Thoracic aorta (tissue), 2 donors: Measurements from ENCODE around the gene TTBK2. TPM values are rescaled to one million over a fixed set of nuclear protein-coding genes. Genes with fewer than 3 reads are reported as not detected.
A peak's percentile ranks its signal among the peaks of the same experiment; 100 is the strongest.

Source experiments
- ATAC-seq: fragments of 150-250 bp; one replicate; pipeline ENCODE4 v1.8.0; 2017; ENCODE audit warnings: low read depth; ENCODE audit not compliant: insufficient number of reproducible peaks, low FRiP score
- DNase-seq: peaks from one replicate; pipeline ENCODE4 v3.0.0-alpha.2; 2020; ENCODE audit warnings: low spot score
- H3K27ac ChIP-seq, 2 donors: fragments of 200-600 bp; sonication (generic); 1 replicate in 1 of 2; 2 replicates in 1 of 2; pipeline ENCODE4 v1.5.1; 2016; ENCODE audit warnings: mild to moderate bottlenecking in 2 of 2, moderate library complexity in 2 of 2
- H3K27me3 ChIP-seq: fragments of 200-600 bp; sonication (generic); replicated peaks from 2 replicates; pipeline ENCODE4 v1.6.0; 2016; ENCODE audit warnings: mild to moderate bottlenecking; ENCODE audit not compliant: insufficient read depth
- H3K36me3 ChIP-seq: fragments of 200-600 bp; sonication (generic); one replicate; pipeline ENCODE4 v1.5.1; 2016
- H3K4me1 ChIP-seq, 2 donors: fragments of 200-600 bp; sonication (generic); 1 replicate in 1 of 2; 2 replicates in 1 of 2; pipeline versions ENCODE4 v1.5.1 to v1.6.0; 2016; ENCODE audit warnings: low read depth in 2 of 2, mild to moderate bottlenecking in 1 of 2; ENCODE audit not compliant: control insufficient read depth in 1 of 2
- H3K4me3 ChIP-seq: fragments of 200-600 bp; sonication (generic); 2 replicates; pipeline ENCODE4 v1.5.1; 2016; ENCODE audit warnings: mild to moderate bottlenecking
- H3K9me3 ChIP-seq: fragments of 200-600 bp; sonication (generic); 2 replicates; pipeline ENCODE4 v1.5.1; 2016
- total RNA-seq, 2 donors: library from RNA; depleted of rRNA; stranded (reverse); fragments of >200 nt; gene quantifications; one replicate each; pipeline versions ENCODE4 v1.1.0 to v1.2.3, GENCODE V29; 2016
- TF ChIP-seq, protein P1 (sequence below): fragments of 200-600 bp; sonication (generic); IDR thresholded peaks from one replicate; pipeline ENCODE4 v1.5.1; 2019; ENCODE audit warnings: antibody characterized with exemption

TTBK2 gene
- total RNA-seq, 2 donors from 2014 or later = 22.3 to 52.4 TPM

GRCh38 chr15:42918047-42918446 is 2.5 kb downstream of the TTBK2 start:
- no peak for DNase-seq
- Histone ChIP-seq H3K27me3 (no peaks in the 10 kb centered on the region), H3K27ac (no peak overlapping the region), H3K4me3 (no peak overlapping the region), H3K36me3 (no peaks in the 10 kb centered on the region), H3K9me3 (no peaks in the 10 kb centered on the region), H3K4me1 (peaks cover 13 to 36% of the 10 kb centered on the region in 2 donors)
- TF ChIP-seq, protein P1, sequence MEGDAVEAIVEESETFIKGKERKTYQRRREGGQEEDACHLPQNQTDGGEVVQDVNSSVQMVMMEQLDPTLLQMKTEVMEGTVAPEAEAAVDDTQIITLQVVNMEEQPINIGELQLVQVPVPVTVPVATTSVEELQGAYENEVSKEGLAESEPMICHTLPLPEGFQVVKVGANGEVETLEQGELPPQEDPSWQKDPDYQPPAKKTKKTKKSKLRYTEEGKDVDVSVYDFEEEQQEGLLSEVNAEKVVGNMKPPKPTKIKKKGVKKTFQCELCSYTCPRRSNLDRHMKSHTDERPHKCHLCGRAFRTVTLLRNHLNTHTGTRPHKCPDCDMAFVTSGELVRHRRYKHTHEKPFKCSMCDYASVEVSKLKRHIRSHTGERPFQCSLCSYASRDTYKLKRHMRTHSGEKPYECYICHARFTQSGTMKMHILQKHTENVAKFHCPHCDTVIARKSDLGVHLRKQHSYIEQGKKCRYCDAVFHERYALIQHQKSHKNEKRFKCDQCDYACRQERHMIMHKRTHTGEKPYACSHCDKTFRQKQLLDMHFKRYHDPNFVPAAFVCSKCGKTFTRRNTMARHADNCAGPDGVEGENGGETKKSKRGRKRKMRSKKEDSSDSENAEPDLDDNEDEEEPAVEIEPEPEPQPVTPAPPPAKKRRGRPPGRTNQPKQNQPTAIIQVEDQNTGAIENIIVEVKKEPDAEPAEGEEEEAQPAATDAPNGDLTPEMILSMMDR = no peak
- ATAC-seq = no peak

- DNase-seq = no peak
- TF ChIP-seq, protein P1 = no peak
- Histone ChIP-seq H3K36me3 (no peaks in the 10 kb centered on the region), H3K27me3 (no peaks in the 10 kb centered on the region), H3K27ac (no peak overlapping the region), H3K9me3 (no peaks in the 10 kb centered on the region), H3K4me1 (peaks cover 13 to 29% of the 10 kb centered on the region in 2 donors), H3K4me3 (no peak overlapping the region)
- no peak for ATAC-seq
These were observed 4.8 kb downstream of the TTBK2 start for GRCh38 chr15:42915654-42916315.

- peaks cover 13 to 29% of the 10 kb centered on the region in 2 donors for H3K4me1 ChIP-seq
- H3K27ac ChIP-seq = no peak overlapping the region
- H3K4me3 ChIP-seq = peak overlapping the region; percentile 29
- ATAC-seq (no peak), DNase-seq (no peak)
- H3K9me3 ChIP-seq = no peaks in the 10 kb centered on the region
- no peaks in the 10 kb centered on the region for H3K36me3 ChIP-seq
- no peaks in the 10 kb centered on the region for H3K27me3 ChIP-seq
- TF ChIP-seq, protein P1 = no peak
These were observed 5.7 kb downstream of the TTBK2 start for GRCh38 chr15:42914728-42915497.

DNA sequence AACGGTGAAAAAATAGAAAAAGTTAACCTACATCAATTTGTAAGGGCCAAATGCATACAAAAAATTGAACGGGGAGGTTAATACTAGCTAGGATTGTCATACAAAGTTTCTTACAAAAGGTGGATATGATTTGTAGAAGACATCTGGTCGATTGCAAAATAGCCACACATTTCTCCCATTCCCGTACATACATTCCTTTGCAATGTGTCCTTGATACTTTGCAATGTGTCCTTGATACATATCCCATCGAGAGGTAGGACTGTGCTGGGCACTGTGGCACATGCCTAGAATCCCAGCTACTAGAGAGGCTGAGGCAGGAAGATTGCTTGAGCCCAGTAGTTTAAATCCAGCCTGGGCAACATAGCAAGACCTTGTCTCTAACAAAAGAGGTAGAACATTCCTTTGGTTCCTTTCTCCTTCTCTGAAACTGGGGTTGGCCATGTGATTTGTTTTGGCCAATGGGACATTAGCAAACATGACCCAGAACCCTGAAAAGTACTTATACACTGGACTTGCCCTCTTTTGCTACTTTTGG is 9.5 kb downstream of the TTBK2 start:
- DNase-seq = no peak
- Histone ChIP-seq H3K4me1 (peaks cover 2 to 10% of the 10 kb centered on the region in 2 donors), H3K9me3 (no peaks in the 10 kb centered on the region), H3K27me3 (no peaks in the 10 kb centered on the region), H3K27ac (no peak overlapping the region), H3K4me3 (no peak overlapping the region), H3K36me3 (no peaks in the 10 kb centered on the region)
- TF ChIP-seq, protein P1 = no peak
- ATAC-seq = no peak

- H3K9me3 ChIP-seq = no peaks in the 10 kb centered on the region
- no peak overlapping the region for H3K4me3 ChIP-seq
- peaks cover 3 to 5% of the 10 kb centered on the region in 2 donors for H3K4me1 ChIP-seq
- ATAC-seq = no peak
- DNase-seq = no peak
- TF ChIP-seq, protein P1 = no peak
- no peaks in the 10 kb centered on the region for H3K36me3 ChIP-seq
- no peaks in the 10 kb centered on the region for H3K27me3 ChIP-seq
- H3K27ac ChIP-seq = no peak overlapping the region
These were observed 12.0 kb downstream of the TTBK2 start for GRCh38 chr15:42908538-42908937.
